Brain pericyte (primary cell): ENCODE measurements around the gene BBS2.
"Not testable (repeated sequence)": the region's sequence is repeated elsewhere in the genome, so short reads cannot be mapped to it uniquely, and the experiment has no call there.

Experiments
- DNase-seq: peaks from one replicate; pipeline ENCODE4 v3.0.0-alpha.2; 2012; ENCODE audit warnings: low read depth, low spot score

BBS2 gene

GRCh38 chr16:56525236-56525635 lies 5.4 kb upstream of the BBS2 start:
- DNase-seq = no peak

GRCh38 chr16:56520251-56520577 lies 390 bp upstream of the BBS2 start:
- DNase-seq = no peak

- no peak for DNase-seq
Measured at GRCh38 chr16:56518425-56518824, 1.4 kb downstream of the BBS2 start.

GRCh38 chr16:56517206-56517605 lies 2.6 kb downstream of the BBS2 start:
- DNase-seq = no peak

- no peak for DNase-seq
Measured at GRCh38 chr16:56515665-56516064, 4.2 kb downstream of the BBS2 start.

GRCh38 chr16:56514845-56515244 lies 5.0 kb downstream of the BBS2 start:
- DNase-seq = no peak

GRCh38 chr16:56513972-56514371 lies 5.9 kb downstream of the BBS2 start:
- DNase-seq = no peak

GRCh38 chr16:56513091-56513490 lies 6.7 kb downstream of the BBS2 start:
- DNase-seq = no peak

GRCh38 chr16:56512025-56512424 lies 7.8 kb downstream of the BBS2 start:
- no peak for DNase-seq

GRCh38 chr16:56510544-56510943 lies 9.3 kb downstream of the BBS2 start:
- no peak for DNase-seq

- no peak for DNase-seq
Measured at GRCh38 chr16:56506941-56507340, 12.9 kb downstream of the BBS2 start.

- no peak for DNase-seq
Measured at GRCh38 chr16:56505181-56505580, 14.6 kb downstream of the BBS2 start.

GRCh38 chr16:56493815-56494214 lies 26.0 kb downstream of the BBS2 start:
- no peak for DNase-seq

- no peak for DNase-seq
Measured at GRCh38 chr16:56493126-56493525, 26.7 kb downstream of the BBS2 start.

- no peak for DNase-seq
Measured at GRCh38 chr16:56491657-56492261, 28.1 kb downstream of the BBS2 start.

GRCh38 chr16:56488868-56489267 lies 31.0 kb downstream of the BBS2 start:
- not testable (repeated sequence) for DNase-seq

GRCh38 chr16:56488035-56488434 lies 31.8 kb downstream of the BBS2 start:
- DNase-seq = no peak

GRCh38 chr16:56483394-56483793 lies 36.4 kb downstream of the BBS2 start:
- no peak for DNase-seq

GRCh38 chr16:56482683-56483236 lies 37.1 kb downstream of the BBS2 start:
- DNase-seq = no peak

- no peak for DNase-seq
Measured at GRCh38 chr16:56481468-56482122, 38.2 kb downstream of the BBS2 start.

- no peak for DNase-seq
Measured at GRCh38 chr16:56480776-56481467, 38.9 kb downstream of the BBS2 start.

- no peak for DNase-seq
Measured at GRCh38 chr16:56479469-56479868, 40.4 kb downstream of the BBS2 start.
